GM21619 (cell line): Measurements from ENCODE around the gene PMEPA1.

Experiments
- ATAC-seq: cut with Tn5 transposase; IDR thresholded peaks from one replicate; pipeline ENCODE4 v1.9.1; 2021; ENCODE audit not compliant: unreplicated experiment

Gene PMEPA1

DNA sequence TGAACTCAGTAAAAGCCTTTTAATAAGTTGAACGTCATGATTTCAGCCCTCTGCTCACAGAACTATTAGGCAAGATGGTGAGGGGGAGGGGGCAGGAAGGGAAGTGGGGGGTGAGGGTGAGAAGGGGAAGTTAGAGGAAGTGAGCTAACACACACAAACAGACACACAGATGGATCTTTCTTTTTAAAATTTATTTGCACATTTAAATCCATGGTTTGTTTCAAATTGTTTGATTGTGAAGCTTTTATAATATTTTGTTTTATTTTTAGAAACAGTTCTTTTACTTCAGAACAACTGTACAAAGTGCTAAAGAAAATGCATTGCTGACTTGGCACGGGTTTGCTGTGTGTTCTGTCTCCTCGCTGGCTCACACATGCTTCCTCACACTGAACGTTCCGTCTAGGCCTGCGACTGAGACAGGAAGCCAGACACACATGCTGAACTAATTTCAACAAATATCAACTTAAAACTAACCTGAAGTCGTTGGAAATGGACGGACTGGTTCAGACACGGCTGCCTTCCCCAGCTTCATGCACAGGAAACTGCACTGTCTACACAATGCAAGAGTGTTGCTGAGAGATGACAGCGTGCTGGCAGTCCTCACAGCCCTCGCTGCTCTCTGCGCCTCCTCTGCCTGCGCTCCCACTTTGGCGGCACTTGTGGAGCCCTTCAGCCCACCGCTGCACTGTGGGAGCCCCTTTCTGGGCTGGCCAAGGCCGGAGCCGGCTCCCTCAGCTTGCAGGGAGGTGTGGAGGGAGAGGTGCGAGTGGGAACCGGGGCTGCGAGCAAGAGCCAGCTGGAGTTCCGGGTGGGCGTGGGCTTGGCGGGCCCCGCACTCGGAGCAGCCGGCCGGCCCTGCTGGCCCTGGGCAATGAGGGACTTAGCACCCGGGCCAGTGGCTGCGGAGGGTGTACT lies 81.5 kb downstream of the PMEPA1 start:
- no peak for ATAC-seq

DNA sequence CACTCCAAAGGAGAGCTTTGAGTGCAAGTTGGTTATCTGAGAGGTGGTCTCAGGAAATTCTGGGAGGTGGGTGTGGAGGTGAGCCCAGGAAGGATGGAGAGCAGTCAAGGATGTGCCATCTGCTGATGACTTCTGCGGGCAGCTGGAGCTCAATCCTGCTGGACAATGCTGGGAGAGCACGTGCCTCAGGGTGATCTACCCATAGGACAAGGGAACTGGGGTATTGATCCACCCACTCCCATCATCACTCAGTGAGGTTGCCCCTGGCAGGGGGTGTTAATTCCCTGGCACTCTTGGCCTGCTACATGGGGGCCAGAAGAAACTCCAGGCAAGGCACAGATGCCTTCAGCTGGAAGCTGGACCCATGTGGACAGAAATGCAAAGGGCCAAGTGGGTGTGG lies 82.5 kb downstream of the PMEPA1 start:
- ATAC-seq, result no peak

DNA sequence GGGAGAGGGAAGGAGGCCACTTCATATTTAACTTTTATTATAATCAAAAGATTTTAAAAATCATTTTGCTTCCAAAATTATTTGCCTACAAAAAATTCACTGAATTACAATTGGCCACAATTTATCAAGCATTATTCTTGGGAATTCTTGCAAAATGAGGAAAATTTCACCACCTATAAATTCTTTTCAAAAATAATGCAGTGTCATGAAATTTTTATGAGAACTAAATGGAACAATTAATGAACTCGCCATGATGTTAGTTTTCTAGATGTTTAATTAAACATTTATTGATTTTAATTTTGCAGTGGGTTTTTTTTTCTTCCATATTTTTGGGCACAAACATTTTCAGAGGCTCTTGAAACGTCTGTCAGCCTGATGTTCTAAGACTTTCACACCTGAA lies 83.8 kb downstream of the PMEPA1 start:
- no peak for ATAC-seq

DNA sequence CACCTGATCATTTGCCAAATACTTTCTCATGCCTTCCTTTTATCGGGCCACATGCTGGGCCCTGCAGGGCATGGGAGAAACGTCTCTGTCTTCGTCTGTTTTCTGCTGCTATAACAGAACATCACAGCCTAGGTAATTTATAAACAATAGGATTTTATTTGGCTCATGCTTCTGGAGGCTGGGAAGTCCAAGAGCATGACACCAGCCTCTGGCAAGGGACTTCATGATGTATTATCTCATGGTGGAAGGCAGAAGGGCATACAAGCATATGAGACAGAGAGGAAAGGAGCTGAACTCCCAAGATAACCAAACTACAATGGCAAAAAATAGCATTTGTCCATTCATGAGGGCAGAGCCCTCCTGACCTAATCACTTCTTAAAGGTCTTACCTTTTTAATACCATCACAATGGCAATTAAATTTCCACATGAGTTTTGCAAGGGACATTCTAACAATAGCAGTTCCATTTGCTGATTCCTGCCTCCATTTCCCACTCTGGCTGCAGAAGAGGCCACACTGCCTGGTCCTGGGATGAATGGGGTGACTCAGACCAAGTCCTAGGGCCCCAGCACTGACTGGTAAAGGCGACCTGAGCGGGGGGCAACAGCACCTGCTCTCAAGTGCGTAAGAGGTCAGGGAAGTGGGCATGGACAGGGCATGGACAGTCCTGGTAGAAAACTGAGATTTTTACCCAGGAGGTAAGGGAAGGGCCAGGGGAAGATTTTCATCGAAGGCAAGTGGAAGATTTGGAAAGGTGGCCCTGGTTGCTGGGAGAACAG lies 84.4 kb downstream of the PMEPA1 start:
- ATAC-seq, result no peak

DNA sequence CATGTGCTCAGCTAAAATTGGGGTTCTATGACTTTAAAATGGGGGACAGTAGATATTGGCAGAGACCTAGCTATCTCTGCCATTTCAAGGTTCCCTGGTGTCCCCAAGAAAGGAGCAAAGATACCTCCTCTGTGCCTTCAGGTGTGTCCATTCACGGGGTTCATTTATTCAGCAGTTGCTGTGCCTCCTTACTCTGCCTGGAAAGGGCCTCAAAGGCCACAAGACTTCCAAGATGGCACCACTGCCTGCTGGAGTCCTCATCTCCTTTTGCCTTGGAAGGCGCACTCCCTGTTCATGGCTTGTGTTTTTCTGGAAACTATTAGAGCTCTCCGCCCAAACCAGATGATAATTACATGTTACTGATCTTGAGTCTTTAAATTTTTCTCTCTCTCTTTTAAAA lies 85.7 kb downstream of the PMEPA1 start:
- no peak for ATAC-seq

DNA sequence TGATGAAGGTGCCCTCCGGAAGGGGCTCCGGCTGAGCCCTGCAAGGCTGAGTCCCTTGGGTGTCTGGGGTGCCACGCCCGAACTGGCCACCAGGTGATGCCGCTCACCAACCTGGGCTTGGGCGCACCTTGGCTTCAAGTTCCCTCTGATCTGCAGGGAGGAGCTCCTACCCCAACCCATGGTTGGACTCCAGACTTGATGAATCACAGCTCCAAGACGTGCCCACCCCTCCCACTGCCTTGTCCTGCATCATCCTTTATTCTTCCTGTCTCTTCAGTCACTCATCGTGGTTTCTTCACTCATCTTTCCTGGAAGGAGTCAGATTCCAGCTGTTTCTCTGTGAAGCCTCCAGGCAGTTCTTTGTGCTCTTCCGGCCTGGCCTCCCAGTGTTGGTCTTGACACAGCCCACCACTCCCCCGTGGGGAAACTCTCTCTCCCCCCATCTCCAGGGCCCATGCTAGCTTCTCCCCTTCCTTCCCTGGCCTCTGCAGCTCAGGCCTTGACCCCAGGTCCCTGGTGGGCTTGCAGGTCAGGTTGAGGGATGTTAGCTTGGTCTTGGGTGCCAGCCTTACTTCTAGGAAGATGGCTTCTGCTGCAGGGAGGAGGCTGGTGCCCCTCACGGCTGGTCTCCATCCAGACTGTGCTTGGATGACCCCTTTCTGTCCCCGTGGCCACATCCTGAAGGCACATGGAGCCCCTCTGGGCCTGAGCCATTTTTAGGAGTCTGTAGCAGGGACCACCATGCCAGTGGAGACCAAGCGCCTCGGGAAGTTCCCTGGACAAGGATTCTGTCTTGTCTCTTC lies 87.0 kb downstream of the PMEPA1 start:
- no peak for ATAC-seq

DNA sequence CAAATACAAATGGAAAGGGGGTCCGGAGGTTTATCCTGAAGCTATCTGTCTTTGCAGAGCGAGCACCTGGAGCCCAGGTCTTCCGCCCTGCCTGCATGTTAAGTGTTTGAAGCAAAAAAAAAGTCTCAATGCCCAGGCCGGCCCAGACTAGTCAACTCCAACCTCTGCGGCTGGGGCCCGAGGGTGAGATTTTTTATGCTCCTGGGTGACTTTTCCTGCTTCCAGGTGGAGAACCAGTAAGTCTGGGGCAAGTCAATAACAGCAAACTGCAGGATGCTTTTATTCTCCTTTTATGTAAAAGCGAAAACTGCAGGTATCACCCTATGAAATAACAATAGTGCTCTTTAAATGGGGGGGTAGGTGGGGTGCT lies 87.6 kb downstream of the PMEPA1 start:
- no peak for ATAC-seq

DNA sequence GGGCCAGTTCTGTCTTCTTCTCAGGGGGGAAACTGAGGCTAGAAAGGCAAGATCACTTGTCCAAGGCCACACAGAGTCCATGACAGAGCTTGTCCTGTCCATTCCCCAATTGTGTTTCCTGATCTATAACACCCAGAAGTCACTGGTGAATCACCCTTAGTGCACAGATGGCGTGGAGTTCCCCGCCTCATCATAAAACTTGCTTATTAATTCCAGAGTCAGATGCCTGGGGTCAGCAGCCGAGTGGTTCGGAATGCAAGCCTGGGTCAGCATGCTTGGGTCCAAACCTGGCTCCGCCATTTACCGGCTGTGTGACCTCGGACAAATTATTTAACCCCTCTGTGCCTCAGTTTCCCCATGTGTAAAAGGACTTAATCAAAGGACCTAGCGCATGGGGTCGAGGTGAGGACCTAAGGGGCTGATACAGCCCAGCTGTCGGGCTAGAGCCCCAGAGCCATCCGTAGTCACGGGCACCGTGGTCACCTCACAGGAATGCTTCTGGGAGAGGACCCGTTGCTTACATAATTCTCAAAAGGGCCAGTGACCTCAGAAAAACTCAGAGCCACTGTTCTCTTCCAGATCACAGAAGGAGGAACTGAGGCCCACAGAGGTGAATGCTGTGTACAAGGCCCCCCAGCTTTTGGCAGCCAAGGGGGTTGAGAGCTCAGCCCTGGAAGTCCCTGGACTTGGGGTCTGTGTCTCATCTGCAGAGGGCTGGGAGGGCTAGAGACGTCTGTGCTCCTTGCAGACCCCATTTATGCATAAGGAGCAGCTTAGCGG lies 88.2 kb downstream of the PMEPA1 start:
- no peak for ATAC-seq

DNA sequence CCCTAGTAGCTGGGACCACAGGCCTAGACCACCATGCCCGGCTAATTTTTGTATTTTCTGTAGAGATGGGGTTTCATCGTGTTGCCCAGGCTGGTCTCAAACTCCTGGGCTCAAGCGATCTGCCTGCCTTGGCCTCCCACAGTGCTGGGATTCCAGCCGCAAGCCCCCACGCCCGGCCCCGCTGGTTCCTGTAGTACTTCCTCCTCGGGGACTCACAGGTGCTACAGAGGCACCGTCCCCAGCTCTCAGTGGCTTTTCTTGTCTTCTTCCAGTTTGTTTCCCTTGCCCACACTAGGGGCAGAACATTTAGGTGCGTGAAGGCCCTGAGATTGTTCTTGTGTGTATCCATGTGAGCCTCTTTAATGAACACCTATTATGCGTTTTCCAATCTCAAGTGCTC lies 88.8 kb downstream of the PMEPA1 start:
- ATAC-seq, result no peak

DNA sequence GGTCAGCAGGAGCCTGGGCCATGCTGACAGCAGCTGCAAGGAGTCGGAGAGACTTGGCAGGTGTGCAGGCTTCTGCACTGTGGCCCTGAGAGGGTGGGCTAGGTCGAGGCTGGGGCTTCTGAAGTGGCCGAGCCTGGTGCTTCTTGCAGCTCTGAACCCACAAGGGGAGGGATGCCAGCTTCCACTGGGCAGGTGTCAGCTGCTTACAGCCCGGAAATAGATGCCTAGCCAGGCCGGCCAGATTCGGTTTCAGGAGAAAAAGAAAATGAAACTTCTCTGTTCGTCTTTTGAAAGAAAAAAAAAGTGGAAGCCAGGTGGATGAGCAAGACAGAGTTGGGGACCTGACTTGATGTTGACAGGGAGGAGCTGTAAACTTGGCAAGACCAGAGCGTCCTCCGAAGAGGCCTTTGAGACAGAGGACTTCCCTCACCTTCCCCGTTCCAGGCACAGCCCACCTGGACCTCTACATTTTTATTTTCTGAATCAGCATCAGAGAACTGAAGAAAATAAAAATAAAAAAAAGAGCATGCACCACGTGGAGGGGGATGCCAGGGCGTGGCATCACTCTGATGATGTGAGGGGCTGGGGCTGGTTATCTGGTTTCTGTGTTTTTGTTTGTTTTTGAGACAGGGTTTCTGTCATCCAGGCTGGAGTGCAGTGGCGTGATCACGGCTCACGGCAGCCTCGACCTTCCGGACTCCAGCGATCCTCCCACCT lies 89.4 kb downstream of the PMEPA1 start, which contains the start of gene ZBP1:
Gene ZBP1, minus strand, starts transcription at position 153 of the 717 bp plus-strand sequence. Its CDS starts 131 bp downstream, at position 22.
- ATAC-seq, result peak; percentile 52

DNA sequence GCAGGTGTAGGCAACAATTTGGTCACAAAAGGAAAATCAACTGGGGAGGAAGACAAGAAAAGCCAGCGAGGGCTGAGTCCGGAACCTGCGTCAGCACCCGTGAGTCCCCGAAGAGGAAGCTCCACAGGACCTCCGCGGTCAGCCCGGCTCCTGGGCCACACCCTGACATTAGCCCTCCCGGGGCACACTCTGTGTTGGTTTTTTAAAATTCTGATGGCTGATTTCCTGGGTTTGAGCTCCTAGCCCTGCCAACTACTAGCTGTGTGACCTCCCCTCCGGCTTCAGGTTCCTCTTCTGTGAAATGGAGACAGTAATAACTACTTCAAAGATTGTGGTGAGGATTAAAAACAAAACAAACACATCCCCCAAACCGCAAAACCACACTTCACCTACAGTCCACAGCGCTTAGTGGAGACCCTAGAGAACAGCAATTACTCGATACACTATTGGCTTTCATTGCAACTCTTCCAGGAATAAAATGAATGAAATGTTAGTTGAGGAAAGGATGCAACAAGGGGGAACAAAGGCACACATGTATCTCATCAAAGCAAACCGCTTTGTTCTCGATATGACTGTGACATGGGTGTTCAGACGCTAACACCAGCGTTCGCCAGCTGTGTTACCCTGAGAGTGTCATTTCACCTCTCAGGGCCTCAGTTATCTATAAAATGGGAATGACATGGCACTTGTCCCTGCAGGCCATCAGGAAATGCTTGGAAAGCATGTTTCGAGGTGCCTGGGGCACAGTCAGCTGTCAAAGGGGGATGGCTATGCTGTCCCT lies 90.6 kb downstream of the PMEPA1 start:
- ATAC-seq, result peak; percentile 61

DNA sequence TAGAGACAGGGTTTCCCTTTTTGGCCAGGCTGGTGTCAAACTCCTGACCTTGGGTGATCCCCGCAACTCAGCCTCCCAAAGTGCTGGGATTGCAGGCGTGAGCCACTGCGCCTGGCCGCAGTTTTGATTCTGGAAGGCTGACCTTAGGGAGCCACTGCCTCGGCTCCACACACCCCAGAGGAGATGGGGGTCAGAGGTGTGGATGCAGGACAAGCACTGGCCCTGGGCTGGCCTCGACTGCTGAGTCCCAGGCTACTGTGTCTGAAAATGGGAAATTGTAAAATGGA lies 91.1 kb downstream of the PMEPA1 start:
- ATAC-seq, result no peak

DNA sequence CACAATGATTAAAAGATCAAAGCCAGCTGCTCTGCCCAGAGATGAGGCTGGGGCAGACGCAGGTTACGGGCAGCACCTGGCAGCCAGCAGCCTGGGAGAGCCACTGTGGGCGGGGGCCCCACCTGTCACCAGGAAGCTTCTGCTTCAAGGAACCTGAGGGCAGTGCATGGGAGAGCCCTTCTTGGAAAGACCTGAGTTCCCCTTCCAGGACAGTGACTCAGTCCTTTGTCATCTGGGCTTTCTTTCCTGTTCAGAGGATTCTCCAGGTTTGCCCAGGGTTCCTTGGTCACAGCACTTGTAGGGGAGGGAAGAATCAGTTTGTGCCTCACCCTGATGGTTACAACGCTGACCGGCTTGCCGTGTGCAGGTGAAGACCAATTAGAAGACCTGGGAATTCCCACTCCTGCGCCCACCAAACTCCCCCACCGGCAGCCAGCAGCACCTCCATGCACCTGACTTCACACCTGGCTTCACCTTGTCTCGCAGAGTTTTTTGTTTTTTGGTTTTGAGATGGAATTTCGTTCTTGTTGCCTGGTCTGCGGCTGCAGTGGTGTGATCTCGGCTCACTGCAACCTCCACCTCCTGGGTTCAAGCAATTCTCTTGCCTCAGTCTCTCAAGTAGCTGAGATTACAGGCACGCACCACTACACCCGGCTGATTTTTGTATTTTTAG lies 91.6 kb downstream of the PMEPA1 start:
- ATAC-seq, result no peak

DNA sequence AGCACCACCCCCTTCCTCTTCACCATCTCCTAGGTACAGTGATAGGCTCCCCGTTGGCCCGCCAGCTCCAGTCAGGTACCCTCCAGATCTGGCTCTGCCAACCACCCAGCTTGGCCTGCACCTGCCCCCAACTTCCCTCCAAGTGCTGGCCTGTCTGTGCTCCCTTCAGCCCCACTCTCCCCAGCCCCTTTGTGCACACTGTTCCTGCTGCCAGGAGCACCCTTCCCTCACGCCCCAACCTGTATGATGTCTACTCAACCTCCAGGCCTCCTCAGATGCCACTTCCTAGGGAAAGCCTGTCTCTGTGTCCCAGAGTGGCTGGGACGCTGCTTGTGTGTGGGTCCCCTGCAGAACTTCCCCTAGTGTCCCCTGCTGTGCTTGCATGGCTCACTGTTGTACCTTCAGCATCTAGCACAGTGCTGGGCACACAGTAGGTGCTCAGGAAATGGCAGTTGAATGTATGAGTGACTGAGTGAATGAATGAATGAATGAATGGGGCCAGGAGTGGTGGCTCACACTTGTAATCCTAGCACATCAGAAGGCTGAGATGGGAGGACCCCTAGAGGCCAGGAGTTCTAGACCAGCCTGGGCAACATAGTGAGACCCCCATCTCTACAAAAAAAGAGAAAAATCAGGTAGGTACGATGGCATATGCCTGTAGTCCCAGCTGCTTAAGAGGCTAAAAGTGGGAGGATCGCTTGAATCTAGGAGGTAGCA lies 92.6 kb downstream of the PMEPA1 start:
- no peak for ATAC-seq

DNA sequence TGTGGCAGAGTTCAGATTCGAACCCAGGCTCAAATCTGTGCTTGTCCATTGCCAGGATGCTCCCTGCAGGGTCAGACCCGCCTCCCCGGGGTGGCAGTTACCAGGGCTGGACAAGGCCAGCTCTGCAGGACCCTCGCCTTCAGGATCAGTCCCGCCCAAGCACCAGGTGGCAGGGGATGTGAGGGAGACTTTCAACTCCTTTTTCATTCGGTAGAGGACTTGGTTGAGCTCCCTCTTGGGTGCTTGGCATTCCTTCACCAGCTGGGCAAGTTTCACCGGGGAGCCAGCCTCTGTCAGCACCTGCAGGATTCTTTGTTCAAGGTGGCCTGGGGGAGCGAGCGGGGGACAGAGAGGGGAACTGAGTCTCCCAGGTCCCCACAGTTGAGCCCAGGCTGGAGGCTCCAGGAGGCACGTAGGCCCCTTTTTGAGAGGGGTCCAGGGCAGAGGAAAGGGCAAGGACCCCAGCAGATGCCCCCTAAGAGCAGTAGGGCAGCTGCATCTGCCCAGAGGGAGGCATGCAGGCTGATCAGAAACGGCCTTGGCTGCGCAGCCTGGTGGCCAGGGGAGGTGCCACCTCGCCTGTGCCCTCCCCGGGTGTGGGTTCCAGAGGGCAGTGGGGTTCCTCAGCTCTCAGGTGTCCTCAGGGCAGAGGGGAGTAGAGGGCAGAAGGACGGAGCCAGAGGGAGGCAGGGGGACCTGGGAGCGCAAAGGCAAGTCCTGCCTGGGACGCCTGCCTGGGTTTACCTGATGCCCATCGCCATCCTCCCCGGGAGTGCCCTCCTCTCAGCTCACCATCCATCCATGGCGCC lies 93.5 kb downstream of the PMEPA1 start:
- ATAC-seq, result no peak

DNA sequence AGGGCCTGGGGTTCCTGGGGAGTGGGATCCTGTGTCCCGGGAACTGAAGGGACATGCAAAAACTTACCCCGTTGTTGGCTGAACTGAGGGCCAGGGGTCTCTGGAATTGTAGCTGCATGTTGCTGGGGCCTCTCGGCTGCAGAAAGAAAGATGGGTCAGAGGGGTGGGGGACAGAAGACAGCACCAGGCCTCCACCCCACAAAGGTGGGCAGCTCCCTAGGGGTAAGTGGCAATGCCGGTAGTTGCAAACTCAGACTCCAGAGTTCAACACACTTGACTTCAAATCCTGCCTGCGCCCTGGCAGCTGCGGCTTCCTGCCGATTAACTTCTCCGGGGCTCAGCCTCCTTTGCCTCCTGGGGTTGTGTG lies 94.4 kb downstream of the PMEPA1 start:
- ATAC-seq, result no peak
